Neutrophil (primary cell): ENCODE measurements around the gene ANAPC7.
"Not testable (repeated sequence)": the region's sequence is repeated elsewhere in the genome, so short reads cannot be mapped to it uniquely, and the experiment has no call there.

Experiments used
- H3K27ac ChIP-seq: fragments of 200-600 bp; sonication (generic); 2 replicates; pipeline ENCODE4 v1.5.1; 2016; ENCODE audit warnings: mild to moderate bottlenecking, moderate library complexity
- H3K27me3 ChIP-seq: fragments of 200-600 bp; sonication (generic); 2 replicates; pipeline ENCODE4 v1.6.0; 2016; ENCODE audit warnings: mild to moderate bottlenecking
- H3K36me3 ChIP-seq: fragments of 200-600 bp; sonication (generic); 2 replicates; pipeline ENCODE4 v1.5.1; 2017
- H3K4me1 ChIP-seq, 2 experiments: fragments of 200-600 bp in 1 of 2; sonication (generic) in 1 of 2; 1 replicate in 1 of 2; 2 replicates in 1 of 2; pipeline versions ENCODE4 v1.5.1 to v1.6.1; 2013 to 2016; ENCODE audit warnings: low read depth in 1 of 2, low read length in 1 of 2, mild to moderate bottlenecking in 1 of 2, moderate library complexity in 1 of 2; ENCODE audit not compliant: control insufficient read depth in 1 of 2, insufficient read depth in 1 of 2
- H3K4me3 ChIP-seq, 2 experiments: fragments of 200-600 bp in 1 of 2; sonication (generic) in 1 of 2; 1 replicate in 1 of 2; 2 replicates in 1 of 2; pipeline ENCODE4 v1.5.1; 2013 to 2016; ENCODE audit warnings: low read depth in 1 of 2, low read length in 1 of 2, mild to moderate bottlenecking in 1 of 2, moderate library complexity in 1 of 2
- H3K9me3 ChIP-seq: fragments of 200-600 bp; sonication (generic); 2 replicates; pipeline ENCODE4 v1.5.1; 2016
- TF ChIP-seq, protein P1 (sequence below): fragments of 200-600 bp; sonication (generic); IDR thresholded peaks from 2 replicates; pipeline ENCODE4 v1.5.1; 2016; ENCODE audit warnings: antibody characterized with exemption

The ANAPC7 gene

DNA sequence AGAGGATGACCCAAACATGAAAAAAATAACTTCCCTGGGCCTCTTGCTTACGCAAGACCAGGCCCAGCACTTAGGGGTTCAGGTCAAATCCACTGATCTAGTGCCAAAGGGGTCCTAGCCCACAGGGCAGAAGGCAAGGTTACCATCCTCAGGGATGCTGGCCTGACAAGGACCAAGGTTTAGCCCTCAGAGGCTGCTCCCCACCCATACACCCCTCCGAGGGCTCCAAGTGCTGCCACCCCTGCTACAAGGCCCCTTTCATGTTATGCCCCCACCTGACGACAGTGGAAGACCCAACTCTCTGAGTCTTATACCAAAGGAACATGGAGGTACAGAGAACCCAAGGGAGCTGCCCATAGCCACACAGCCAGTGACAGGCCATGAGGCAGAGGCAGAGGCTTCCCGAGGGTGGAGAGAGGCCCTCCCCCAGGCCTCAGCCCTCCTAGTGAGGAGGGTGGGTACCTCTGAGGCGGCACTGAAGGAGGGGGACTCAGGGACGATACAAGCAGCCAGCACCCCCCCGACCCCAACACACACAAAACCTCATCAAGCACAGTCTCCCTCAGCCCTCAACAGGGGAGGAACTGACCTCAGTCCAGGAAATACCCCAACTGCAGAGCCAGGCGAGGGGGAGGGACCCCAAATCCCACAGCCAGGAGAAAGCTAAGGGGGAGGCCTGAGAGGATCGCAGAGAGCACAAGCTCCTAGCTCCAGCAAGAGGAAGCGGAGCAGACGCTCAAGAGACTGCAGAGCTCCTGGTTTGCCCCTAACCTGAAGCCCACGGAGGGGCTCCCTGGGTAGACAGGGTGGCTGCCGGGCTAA lies 37.0 kb downstream of the ANAPC7 start:
- Histone ChIP-seq H3K27me3 (no peaks in the 10 kb centered on the region), H3K36me3 (peaks cover 18% of the 10 kb centered on the region), H3K27ac (no peak overlapping the region), H3K9me3 (no peaks in the 10 kb centered on the region), H3K4me3 (no peak overlapping the region), H3K4me1 (peaks cover 10 to 17% of the 10 kb centered on the region in 2 experiments)
- TF ChIP-seq, protein P1, sequence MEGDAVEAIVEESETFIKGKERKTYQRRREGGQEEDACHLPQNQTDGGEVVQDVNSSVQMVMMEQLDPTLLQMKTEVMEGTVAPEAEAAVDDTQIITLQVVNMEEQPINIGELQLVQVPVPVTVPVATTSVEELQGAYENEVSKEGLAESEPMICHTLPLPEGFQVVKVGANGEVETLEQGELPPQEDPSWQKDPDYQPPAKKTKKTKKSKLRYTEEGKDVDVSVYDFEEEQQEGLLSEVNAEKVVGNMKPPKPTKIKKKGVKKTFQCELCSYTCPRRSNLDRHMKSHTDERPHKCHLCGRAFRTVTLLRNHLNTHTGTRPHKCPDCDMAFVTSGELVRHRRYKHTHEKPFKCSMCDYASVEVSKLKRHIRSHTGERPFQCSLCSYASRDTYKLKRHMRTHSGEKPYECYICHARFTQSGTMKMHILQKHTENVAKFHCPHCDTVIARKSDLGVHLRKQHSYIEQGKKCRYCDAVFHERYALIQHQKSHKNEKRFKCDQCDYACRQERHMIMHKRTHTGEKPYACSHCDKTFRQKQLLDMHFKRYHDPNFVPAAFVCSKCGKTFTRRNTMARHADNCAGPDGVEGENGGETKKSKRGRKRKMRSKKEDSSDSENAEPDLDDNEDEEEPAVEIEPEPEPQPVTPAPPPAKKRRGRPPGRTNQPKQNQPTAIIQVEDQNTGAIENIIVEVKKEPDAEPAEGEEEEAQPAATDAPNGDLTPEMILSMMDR: no peak

DNA sequence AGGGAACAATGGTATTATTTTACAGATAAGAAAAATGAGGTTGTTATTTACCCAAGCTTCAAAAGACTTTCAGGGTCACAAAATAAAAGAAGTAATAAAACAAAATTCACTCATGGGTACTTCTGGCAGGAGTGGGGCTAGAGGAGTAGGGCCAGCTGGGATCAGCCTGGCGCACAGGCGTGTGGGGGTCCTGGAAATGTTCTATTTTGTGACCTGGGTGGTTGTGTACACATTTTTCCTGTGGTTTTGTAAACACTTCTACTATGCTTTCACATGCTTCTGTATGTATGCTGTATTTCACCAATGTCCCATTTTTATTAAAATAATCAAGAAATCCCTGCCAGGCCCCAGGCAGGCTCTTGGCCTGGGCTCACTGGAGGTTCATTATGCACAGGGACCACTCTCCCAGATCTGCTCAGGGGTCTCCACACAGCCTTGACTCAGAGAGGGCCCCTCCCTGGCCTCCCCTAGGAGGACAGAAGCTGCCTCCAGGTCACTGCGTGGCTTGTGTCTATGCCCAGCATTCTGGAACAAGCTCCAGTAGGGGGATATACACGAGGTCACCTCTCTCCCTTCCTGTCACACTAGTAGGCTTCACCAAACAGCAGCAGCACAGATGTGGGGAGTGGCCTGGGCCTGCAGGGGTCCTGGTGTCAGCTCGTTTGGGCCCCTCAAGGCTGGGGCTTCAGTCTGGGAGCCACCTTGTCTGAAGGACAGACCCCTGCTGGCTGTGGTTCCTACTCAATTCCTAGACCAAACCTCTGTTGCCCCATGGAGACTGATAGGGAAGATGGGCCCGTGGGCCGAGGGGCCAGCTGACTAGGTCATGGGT lies 37.8 kb downstream of the ANAPC7 start:
- peaks cover 17 to 25% of the 10 kb centered on the region in 2 experiments for H3K4me1 ChIP-seq

DNA sequence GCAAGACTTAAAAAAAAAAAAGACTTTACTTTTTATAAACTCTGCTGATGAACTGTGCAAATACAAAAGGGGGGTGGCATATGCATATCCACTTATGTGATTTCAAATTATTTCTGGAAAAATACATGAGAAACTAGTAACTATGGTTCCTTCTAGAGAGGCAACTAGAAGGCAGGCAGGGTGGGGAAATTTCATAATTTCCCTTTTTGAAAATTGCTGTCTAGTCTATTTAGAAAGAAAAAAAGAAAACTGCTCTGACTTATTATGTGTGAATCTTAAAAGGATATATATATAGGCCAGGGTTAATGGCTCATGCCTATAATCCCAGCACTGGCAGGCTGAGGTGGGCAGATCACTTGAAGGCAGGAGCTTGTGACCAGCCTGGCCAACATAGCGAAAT lies 42.3 kb downstream of the ANAPC7 start:
- H3K36me3 ChIP-seq: no peaks in the 10 kb centered on the region
- peaks cover 17 to 28% of the 10 kb centered on the region in 2 experiments for H3K4me1 ChIP-seq
- no peaks in the 10 kb centered on the region for H3K27me3 ChIP-seq
- TF ChIP-seq, protein P1: no peak
- H3K9me3 ChIP-seq: no peaks in the 10 kb centered on the region
- peak overlapping the region; percentile 70 for H3K27ac ChIP-seq
- no peak overlapping the region for H3K4me3 ChIP-seq

More for the DNA sequence above, 37.8 kb downstream of the ANAPC7 start:
- Histone ChIP-seq H3K4me3 (no peak overlapping the region), H3K27me3 (no peaks in the 10 kb centered on the region), H3K9me3 (no peaks in the 10 kb centered on the region), H3K27ac (no peak overlapping the region), H3K36me3 (peaks cover 9% of the 10 kb centered on the region)
- TF ChIP-seq, protein P1: no peak

DNA sequence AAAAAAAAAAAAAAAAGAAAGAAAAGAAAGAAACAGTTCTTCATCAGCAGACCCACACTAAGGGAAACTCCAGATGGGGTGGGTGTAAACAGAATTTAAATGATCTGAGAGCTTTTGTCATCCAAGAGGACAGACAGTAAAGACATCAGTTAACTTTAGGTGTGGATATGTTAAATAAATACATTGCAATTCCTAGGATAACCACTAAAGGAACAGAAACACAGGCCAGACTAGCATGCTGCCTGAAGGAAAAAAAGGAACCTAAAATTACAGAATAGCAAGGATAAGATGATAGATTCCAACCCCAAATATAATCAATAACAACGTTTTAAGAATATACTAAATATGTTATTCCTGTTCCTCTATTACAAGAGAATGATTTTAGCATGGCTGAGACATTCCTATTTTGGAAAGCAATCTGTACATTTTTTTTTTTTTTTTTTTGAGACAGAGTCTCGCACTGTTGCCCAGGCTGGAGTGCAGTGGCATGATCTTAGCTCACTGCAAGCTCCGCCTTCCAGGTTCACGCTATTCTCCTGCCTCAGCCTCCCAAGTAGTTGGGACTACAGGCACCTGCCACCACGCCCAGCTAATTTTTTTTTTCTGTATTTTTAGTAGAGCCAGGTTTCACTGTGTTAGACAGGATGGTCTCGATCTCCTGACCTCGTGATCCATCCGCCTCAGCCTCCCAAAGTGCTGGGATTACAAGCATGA lies 45.0 kb downstream of the ANAPC7 start:
- not testable (repeated sequence) for H3K4me3 ChIP-seq, H3K27ac ChIP-seq, H3K9me3 ChIP-seq, H3K27me3 ChIP-seq, H3K36me3 ChIP-seq
- H3K4me1 ChIP-seq: peaks cover 31 to 36% of the 10 kb centered on the region in 2 experiments

DNA sequence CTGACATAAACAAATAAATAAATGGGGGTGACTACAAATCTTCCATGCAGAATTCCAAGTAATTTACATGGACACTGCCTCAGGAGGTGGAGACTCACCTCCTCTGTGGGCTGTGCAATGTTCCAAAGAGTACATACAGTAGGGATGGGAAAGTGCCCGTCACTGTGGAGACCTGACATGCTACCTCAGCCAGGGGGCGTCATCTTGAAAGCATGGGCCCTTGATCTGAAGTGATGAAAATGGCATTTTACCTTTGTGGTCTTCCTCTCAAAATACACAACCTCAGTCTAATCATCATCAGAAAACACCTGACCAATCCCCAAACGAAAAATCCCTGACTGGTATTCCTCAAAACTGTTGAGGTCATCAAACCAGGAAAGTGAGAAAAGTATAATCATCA lies 48.4 kb downstream of the ANAPC7 start:
- TF ChIP-seq, protein P1: no peak
- H3K27ac ChIP-seq: no peak overlapping the region
- H3K27me3 ChIP-seq: no peaks in the 10 kb centered on the region
- H3K4me1 ChIP-seq: peaks cover 25 to 26% of the 10 kb centered on the region in 2 experiments
- no peaks in the 10 kb centered on the region for H3K9me3 ChIP-seq
- peaks cover 5% of the 10 kb centered on the region for H3K36me3 ChIP-seq
- H3K4me3 ChIP-seq: no peak overlapping the region
